Large intestine (tissue), 3 donors: ENCODE results near the gene HEG1. TPM values are rescaled to one million over a fixed set of nuclear protein-coding genes. Genes with fewer than 3 reads are reported as not detected.
A peak's percentile ranks its signal among the peaks of the same experiment; 100 is the strongest.
"Not testable (repeated sequence)": the region's sequence is repeated elsewhere in the genome, so short reads cannot be mapped to it uniquely, and the experiment has no call there.

ENCODE experiments used
- DNase-seq, 2 donors: peaks; one replicate each; pipeline versions ENCODE4 v3.0.0 to v3.0.0-alpha.2; 2013
- H3K27ac ChIP-seq: one replicate; pipeline ENCODE4 v1.5.1; 2013; ENCODE audit warnings: low read length
- H3K27me3 ChIP-seq: 2 replicates; pipeline ENCODE4 v1.6.1; 2013; ENCODE audit warnings: low read length; ENCODE audit not compliant: control insufficient read depth, insufficient read depth
- H3K36me3 ChIP-seq: 2 replicates; pipeline ENCODE4 v1.6.1; 2013; ENCODE audit warnings: low read length; ENCODE audit not compliant: control insufficient read depth, insufficient read depth
- H3K4me1 ChIP-seq: one replicate; pipeline ENCODE4 v1.6.1; 2013; ENCODE audit warnings: low read length; ENCODE audit not compliant: control insufficient read depth, insufficient read depth
- H3K4me3 ChIP-seq: one replicate; pipeline ENCODE4 v1.5.1; 2013; ENCODE audit warnings: low read length
- H3K9me3 ChIP-seq: one replicate; pipeline ENCODE4 v1.6.1; 2013; ENCODE audit warnings: mild to moderate bottlenecking, low read depth, low read length, moderate library complexity; ENCODE audit not compliant: control insufficient read depth
- WGBS: methylation state at CpG from one replicate; pipeline ENCODE4 v1.1.5; 2013; ENCODE audit warnings: low lambda C conversion rate; ENCODE audit not compliant: insufficient coverage; 5-methylcytosine and 5-hydroxymethylcytosine counted together
- polyA plus RNA-seq: library from polyadenylated mRNA; unstranded; fragments of 120-200 nt; gene quantifications from one replicate; pipeline ENCODE4 v1.2.1, GENCODE V29; 2013

HEG1 gene
- polyA plus RNA-seq, 1 donor: 15.0 TPM

DNA sequence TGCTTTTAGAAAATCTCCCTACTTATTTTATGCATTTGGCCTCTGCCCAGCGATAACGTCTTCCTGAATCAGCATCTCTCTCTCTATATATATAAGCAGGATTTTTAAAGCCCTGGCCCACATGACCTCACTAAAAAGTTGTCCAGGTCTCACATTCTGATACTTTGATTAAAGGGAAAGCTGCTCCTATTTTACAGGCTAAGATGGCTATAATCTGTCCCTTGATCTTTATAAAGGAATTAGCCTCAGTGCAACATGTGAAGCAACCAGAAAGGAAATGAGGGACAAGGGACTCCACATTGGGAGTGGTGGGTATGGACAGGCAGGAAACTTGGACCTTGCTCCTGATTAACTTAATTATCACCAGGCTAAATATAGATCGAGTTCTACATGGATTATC, 95.7 kb downstream of the HEG1 start:
- DNase-seq: peak; percentile 70 to 90
- H3K4me3 ChIP-seq: no peak overlapping the region
- H3K9me3 ChIP-seq: peaks cover 15% of the 10 kb centered on the region
- no CpG with 5 or more reads among the region's 3 CpGs for WGBS
- no peaks in the 10 kb centered on the region for H3K27me3 ChIP-seq
- H3K4me1 ChIP-seq: peaks cover 45% of the 10 kb centered on the region
- H3K27ac ChIP-seq: peak overlapping the region; percentile 92
- no peaks in the 10 kb centered on the region for H3K36me3 ChIP-seq

DNA sequence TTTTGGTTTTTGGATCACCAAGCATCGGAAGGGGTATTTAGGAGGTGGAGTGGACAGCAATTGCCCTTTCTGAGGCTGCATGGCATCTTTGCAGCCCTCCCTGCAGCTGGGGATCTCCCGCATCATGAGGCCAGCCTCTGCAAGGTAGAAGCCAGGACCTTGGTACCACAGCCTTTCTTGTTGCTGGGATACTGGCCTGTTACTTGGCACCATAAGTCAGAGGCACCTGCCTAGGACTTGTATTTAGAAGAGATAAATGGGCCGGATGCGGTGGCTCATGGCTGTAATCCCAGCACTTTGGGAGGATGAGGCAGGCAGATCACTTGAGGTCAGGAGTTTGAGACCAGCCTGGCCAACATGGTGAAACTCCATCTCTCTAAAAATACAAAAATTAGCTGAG, 97.8 kb downstream of the HEG1 start:
- not testable (repeated sequence) for H3K27ac ChIP-seq, H3K36me3 ChIP-seq, H3K4me3 ChIP-seq, H3K27me3 ChIP-seq
- WGBS: no CpG with 5 or more reads among the region's 4 CpGs
- H3K9me3 ChIP-seq: peaks cover 15% of the 10 kb centered on the region
- peaks cover 34% of the 10 kb centered on the region for H3K4me1 ChIP-seq
- peak in 1 of 2 donors; percentile 43 for DNase-seq

DNA sequence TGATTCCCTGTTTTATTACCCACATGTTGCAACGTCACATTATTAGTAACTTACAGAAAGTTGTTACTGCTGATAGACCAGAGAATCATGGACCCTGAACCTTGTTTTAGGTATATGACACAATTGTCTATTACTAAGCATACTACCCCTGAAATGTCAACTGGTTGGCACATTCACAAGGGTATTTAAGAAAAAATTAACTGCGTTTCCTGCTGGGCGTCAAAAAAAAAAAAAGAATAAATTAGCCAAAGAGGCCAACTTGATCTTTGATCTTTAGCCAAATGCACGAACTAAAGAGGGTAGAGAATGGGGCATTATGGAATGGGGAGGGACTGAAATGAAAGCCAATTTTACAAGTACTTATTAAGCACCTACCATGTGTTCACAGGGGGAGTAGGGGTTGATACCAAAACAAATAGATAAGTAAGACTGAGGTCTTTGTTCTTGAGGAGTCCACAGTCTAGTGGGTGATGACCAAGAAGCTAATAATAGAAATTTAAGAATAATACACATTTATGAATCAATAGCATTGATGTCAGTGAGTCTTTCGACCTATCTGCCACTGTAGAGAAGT, 103.4 kb downstream of the HEG1 start:
- H3K4me3 ChIP-seq: no peak overlapping the region
- no peaks in the 10 kb centered on the region for H3K36me3 ChIP-seq
- WGBS: no CpG with 5 or more reads among the region's 5 CpGs
- peak overlapping the region; percentile 95 for H3K27ac ChIP-seq
- H3K9me3 ChIP-seq: no peaks in the 10 kb centered on the region
- no peaks in the 10 kb centered on the region for H3K27me3 ChIP-seq
- DNase-seq: peak in 1 of 2 donors; percentile 87
- H3K4me1 ChIP-seq: peaks cover 20% of the 10 kb centered on the region

DNA sequence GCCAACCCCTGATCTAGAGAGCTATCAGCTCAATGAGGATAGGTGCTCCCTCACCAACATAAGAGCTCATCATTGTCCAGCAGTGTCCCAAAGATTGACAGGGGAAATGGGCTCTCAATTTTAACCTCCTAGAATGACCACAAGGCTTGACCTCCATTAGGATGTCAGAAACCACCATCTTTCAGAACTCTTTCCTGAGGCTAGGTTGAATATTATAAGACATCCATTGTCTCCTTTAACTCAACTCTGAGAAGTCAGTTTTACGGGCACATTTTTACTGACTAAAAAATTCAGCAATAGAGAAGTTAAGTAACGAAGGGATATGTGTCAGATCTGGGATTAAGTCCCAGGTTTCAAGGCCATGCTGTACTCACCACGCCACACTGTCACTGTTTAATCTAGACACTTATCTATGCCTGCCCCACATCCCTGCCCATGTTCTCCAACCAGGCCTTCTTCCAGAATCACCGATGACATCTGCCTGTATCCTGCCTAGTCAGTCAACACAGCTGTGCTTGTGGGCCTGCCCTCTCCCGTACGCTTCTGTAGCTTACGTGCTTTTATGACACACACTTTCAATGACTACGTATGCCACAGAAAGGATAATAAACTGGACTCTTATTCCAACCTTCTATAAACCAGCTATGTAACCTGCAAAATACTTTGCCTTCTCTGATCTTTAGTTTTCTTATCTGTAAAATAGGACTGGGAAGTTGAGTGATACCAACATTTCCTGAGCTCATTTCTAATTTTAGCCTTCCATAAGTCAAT, 104.1 kb downstream of the HEG1 start:
- WGBS: no CpG with 5 or more reads among the region's 8 CpGs
- peak; percentile 89 to 97 for DNase-seq
- no peaks in the 10 kb centered on the region for H3K9me3 ChIP-seq
- H3K27ac ChIP-seq: peak overlapping the region; percentile 95
- H3K27me3 ChIP-seq: no peaks in the 10 kb centered on the region
- peaks cover 20% of the 10 kb centered on the region for H3K4me1 ChIP-seq
- H3K4me3 ChIP-seq: no peak overlapping the region
- no peaks in the 10 kb centered on the region for H3K36me3 ChIP-seq

DNA sequence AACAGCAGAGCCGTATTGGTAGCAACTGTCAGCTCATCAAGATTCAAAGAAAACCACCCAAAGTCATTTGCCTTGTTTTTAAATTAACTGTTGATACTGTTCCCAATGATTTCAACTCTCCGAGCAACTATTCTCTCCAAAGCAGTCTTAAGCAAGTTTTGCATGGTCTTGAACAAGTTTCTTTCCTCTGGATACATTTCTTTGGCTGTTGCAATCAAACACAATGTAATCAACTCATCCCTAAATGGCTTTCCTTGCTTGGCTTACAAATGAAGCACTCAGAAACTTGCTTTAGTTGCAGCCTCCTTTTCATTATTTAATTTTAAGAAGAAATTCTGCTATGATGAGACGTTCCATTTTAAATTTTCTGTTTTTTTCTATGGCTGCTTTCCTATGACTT, 105.8 kb downstream of the HEG1 start:
- DNase-seq: no peak
- Histone ChIP-seq H3K4me1 (peaks cover 20% of the 10 kb centered on the region), H3K36me3 (no peaks in the 10 kb centered on the region), H3K4me3 (no peak overlapping the region), H3K27me3 (no peaks in the 10 kb centered on the region), H3K27ac (no peak overlapping the region), H3K9me3 (no peaks in the 10 kb centered on the region)
- 92% methylated on average over 2 of the region's 3 CpGs for whole genome bisulfite sequencing

DNA sequence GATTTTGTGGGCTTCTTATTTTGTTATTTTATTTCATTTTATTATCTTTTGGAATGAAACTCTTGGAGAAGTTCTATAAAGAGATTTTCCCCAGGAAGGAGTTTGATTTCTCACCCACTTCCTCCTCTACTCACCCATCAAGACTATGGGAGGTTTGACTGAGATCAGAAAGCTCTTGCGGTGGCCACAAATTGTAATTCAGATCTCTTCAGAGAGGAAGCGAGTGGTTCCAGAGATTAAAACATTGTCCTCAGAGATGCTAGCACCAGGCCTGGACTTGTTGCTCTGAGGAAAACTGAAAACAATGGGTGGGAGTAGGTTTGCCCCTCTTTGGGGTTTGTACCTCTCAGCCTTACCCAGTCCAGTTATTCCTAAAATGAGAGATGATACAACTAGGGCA, 113.2 kb downstream of the HEG1 start:
- Histone ChIP-seq H3K27ac (no peak overlapping the region), H3K4me1 (no peaks in the 10 kb centered on the region), H3K4me3 (no peak overlapping the region), H3K27me3 (no peaks in the 10 kb centered on the region), H3K9me3 (no peaks in the 10 kb centered on the region), H3K36me3 (no peaks in the 10 kb centered on the region)
- WGBS: 100% methylated on average over 2 of the region's 2 CpGs
- DNase-seq: no peak

DNA sequence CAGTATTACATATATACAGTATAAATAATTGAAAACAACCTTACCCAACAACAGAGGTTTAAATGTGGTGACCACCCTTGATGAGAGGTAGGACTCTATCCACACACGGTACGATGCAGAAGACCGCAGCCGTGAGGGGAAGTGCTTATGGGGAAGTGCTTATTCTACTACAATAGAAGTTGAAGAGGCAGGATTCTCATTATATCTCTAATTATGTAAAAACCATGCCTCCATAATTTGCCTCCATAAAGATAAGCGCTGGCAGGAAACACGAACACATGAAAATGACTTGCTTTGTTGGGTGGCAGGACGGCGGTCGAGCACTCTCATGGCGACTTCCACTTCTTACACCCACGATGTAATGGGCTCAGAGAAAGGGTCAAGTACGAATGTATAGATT, 114.0 kb downstream of the HEG1 start:
- Histone ChIP-seq H3K36me3 (no peaks in the 10 kb centered on the region), H3K9me3 (no peaks in the 10 kb centered on the region), H3K4me3 (no peak overlapping the region), H3K27ac (no peak overlapping the region), H3K27me3 (no peaks in the 10 kb centered on the region), H3K4me1 (no peaks in the 10 kb centered on the region)
- WGBS: no CpG with 5 or more reads among the region's 12 CpGs
- DNase-seq: no peak

DNA sequence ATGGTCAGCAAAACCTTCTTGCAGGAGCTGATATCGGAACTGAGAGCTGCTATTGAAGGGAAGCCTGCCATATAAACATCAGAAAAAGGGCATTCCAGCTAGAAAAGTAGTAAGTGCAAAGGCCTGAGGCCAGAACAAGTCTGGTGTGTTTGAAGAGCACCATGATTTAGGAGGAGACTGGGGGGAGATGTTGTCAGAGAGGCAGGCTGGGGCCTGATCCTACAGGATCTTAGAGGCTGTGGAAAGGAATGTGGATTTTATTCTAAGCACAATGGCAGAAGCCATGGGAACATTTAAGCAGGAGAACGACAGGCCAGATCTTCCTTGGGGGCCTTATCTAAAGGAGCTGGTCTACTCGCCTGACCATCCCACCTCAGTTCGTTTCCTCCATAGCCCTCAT, 116.1 kb downstream of the HEG1 start:
- Histone ChIP-seq H3K9me3 (peaks cover 6% of the 10 kb centered on the region), H3K27ac (no peak overlapping the region), H3K36me3 (no peaks in the 10 kb centered on the region), H3K4me1 (peaks cover 7% of the 10 kb centered on the region), H3K27me3 (no peaks in the 10 kb centered on the region), H3K4me3 (no peak overlapping the region)
- no CpG with 5 or more reads among the region's 4 CpGs for WGBS
- no peak for DNase-seq

DNA sequence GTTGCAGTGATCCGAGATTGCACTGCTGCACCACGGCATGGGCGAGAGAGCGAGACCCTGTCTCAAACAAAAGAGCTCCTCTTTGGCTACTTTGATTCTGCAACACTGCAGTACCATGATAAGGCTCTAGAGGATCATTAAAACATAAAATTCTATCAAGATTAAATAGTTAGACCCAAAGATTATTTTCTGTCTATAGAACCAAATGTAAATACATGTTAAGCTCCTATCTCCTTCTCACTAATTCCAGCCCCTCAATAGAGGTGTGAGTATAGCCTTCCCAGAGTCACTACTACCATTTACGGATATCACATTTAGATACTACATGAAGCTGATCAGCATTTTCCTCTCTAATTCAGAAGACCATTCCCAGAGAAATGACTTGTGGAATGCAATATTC, 116.9 kb downstream of the HEG1 start:
- no CpG with 5 or more reads among the region's 5 CpGs for WGBS
- H3K4me1 ChIP-seq: peaks cover 7% of the 10 kb centered on the region
- no peak overlapping the region for H3K27ac ChIP-seq
- no peak overlapping the region for H3K4me3 ChIP-seq
- H3K9me3 ChIP-seq: peaks cover 6% of the 10 kb centered on the region
- DNase-seq: no peak
- H3K27me3 ChIP-seq: no peaks in the 10 kb centered on the region
- H3K36me3 ChIP-seq: no peaks in the 10 kb centered on the region

DNA sequence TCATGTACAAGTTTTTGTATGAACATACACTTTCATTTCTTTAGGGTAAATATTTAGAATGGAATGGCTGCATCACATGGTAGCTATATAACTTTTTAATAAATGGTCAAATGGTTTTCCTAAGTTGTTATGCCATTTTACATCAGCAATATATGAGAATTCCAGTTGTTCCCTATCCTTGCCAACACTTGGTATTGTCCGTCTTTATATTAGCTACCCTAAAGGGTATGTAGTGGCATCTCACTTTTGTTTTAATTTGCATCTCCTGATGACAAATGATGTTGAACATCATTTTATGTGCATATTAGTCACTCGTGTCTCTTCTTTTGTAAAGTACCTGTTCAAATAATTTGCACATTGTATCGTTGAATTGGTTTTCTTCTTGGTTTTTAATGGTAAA, 118.7 kb downstream of the HEG1 start:
- H3K9me3 ChIP-seq: peaks cover 6% of the 10 kb centered on the region
- DNase-seq: no peak
- H3K27me3 ChIP-seq: no peaks in the 10 kb centered on the region
- WGBS: 97% methylated on average over 3 of the region's 3 CpGs
- no peak overlapping the region for H3K4me3 ChIP-seq
- H3K27ac ChIP-seq: no peak overlapping the region
- peaks cover 7% of the 10 kb centered on the region for H3K4me1 ChIP-seq
- H3K36me3 ChIP-seq: no peaks in the 10 kb centered on the region
